Skeletal muscle tissue (tissue), 3 donors: Measurements from ENCODE around the gene SMIM45.

Experiments used
- H3K27ac ChIP-seq: one replicate; pipeline ENCODE4 v1.7.0; 2013; ENCODE audit warnings: mild to moderate bottlenecking, low read depth, low read length, inconsistent platforms
- H3K27me3 ChIP-seq, 3 donors: one replicate each; pipeline ENCODE4 v1.7.0; 2013; ENCODE audit warnings: low read length in 3 of 3; ENCODE audit not compliant: control insufficient read depth in 3 of 3, insufficient read depth in 3 of 3
- H3K36me3 ChIP-seq, 3 donors: one replicate each; pipeline ENCODE4 v1.7.0; 2013; ENCODE audit warnings: low read length in 3 of 3; ENCODE audit not compliant: control insufficient read depth in 3 of 3, insufficient read depth in 3 of 3
- H3K4me1 ChIP-seq, 3 donors: one replicate each; pipeline ENCODE4 v1.7.0; 2013; ENCODE audit warnings: low read length in 3 of 3, mild to moderate bottlenecking in 3 of 3; ENCODE audit not compliant: control insufficient read depth in 3 of 3, insufficient read depth in 3 of 3
- H3K4me3 ChIP-seq, 3 donors: one replicate each; pipeline ENCODE4 v1.7.0; 2013; ENCODE audit warnings: low read length in 3 of 3
- H3K9ac ChIP-seq, 3 donors: one replicate each; pipeline ENCODE4 v1.7.0; 2013; ENCODE audit warnings: low read length in 3 of 3, mild to moderate bottlenecking in 3 of 3, moderate library complexity in 2 of 3, low read depth in 1 of 3
- H3K9me3 ChIP-seq, 3 donors: one replicate each; pipeline ENCODE4 v1.7.0; 2013; ENCODE audit warnings: low read length in 3 of 3; ENCODE audit not compliant: control insufficient read depth in 3 of 3
- donor health status: Osteomylitis.

The SMIM45 gene

DNA sequence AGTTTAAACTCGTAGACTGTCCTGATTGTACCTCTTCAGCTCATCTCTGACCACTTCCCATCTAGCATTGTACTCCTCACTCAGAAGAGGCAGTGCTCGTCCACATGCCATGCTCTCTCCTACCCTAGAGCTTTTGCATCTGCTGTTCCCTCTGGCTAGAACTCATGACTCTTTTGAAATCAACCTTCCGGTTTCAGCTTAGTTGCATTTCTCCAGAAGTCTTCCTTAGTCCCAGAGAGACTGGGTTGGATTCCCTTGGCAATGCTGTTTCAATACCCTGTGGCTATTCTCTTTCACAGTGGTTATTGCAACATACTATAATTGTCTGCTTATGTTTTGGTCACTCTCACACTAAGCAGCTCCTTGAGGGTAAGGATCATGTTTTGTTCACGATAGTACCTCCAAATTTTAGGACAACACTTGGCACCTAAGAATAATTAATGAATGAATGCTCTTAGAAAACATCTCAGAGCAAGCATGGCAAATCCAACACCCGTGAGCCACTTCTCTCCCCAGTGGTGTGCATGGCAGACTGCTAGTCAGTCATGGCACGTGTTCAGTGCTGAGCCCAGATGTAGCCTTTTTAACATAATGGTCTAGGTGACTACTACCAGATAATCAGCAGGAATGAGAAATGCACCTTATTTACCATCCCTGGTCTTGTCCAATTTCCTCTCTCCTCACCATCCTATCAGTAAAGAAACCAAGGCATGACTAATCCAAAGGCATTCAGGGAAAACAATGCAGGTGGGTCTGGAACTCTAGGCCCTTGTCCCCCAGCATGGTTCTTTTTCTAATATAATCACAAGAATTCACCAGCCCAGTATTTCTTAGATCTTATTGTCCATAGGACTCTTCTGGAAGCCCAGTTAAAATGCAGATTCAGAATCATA, 31.8 kb downstream of the SMIM45 start:
- Histone ChIP-seq H3K27ac (no peak overlapping the region), H3K4me1 (peaks cover 4 to 9% (median 4%) of the 10 kb centered on the region in 3 donors), H3K9ac (no peak overlapping the region), H3K36me3 (no peaks in the 10 kb centered on the region), H3K27me3 (peaks cover 4 to 8% (median 4%) of the 10 kb centered on the region in 3 donors), H3K4me3 (no peak overlapping the region), H3K9me3 (no peaks in the 10 kb centered on the region)

DNA sequence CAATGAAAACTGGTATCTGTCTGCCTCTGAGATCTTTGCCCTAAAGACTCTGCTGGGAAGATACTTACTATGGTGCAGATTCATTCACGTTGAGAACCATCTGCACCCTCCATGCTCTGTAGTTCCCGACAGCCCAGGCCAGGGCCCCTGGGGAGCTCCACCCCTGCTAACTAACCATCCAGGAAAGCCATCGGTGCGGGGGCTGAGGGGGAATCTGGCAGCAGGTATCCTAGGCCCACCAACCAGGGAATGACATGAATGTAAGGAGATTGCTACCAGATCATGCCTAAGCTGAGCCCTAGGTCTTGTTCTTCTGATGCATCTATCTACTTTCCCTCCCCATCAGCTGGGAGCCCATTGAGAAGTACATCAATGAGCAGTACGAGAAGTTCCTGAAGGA, 35.3 kb downstream of the SMIM45 start:
- H3K27ac ChIP-seq, result no peak overlapping the region
- no peaks in the 10 kb centered on the region for H3K36me3 ChIP-seq
- H3K9ac ChIP-seq, result no peak overlapping the region
- H3K27me3 ChIP-seq, result peaks cover 3 to 9% (median 4%) of the 10 kb centered on the region in 3 donors
- H3K9me3 ChIP-seq, result no peaks in the 10 kb centered on the region
- peaks cover 4 to 9% (median 4%) of the 10 kb centered on the region in 3 donors for H3K4me1 ChIP-seq
- no peak overlapping the region for H3K4me3 ChIP-seq

DNA sequence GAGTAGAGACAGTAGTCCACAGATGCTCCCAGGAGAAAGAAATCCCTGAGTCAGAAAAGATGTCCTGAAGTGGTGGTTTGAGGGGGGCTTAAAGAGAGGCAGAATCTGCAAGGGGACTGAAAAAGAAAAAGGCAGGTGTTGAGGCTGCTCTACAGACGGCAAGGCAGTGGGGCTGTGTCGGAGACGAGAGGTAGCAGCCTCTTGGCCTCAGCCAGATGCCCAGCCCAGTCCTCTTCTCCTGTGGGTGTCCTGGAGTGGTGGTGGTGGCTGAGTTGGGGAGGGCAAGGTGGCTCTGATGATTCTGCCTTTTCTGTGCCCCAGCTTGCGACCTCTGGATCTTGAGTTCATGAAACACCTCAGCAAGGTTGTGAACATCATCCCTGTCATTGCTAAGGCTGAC, 37.3 kb downstream of the SMIM45 start:
- Histone ChIP-seq H3K4me3 (no peak overlapping the region), H3K9me3 (no peaks in the 10 kb centered on the region), H3K36me3 (no peaks in the 10 kb centered on the region), H3K4me1 (no peaks in the 10 kb centered on the region), H3K27me3 (peaks cover 3 to 9% (median 4%) of the 10 kb centered on the region in 3 donors), H3K9ac (no peak overlapping the region), H3K27ac (no peak overlapping the region)

DNA sequence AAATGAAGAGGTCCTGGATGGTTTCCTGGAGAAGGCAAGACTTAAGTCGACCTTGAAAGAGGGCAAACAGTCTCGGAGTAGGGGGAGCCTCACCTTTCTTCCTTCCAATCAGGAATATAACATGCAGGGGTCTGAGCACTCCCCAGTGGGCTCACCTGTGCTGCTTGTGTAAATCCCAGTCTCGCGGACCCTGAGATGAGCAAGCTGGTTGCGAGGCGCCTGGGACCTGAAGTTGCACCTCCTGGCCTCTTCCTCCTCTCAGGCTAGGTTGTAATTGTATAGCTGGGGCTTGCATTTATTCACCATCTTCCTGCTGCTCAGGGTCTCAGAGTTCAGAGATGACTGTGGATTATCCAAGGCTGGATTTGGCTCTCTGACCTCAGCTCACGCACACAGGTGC, 39.2 kb downstream of the SMIM45 start:
- Histone ChIP-seq H3K4me3 (no peak overlapping the region), H3K36me3 (no peaks in the 10 kb centered on the region), H3K4me1 (no peaks in the 10 kb centered on the region), H3K9ac (no peak overlapping the region), H3K9me3 (no peaks in the 10 kb centered on the region), H3K27ac (no peak overlapping the region), H3K27me3 (peaks cover 3 to 9% (median 4%) of the 10 kb centered on the region in 3 donors)

DNA sequence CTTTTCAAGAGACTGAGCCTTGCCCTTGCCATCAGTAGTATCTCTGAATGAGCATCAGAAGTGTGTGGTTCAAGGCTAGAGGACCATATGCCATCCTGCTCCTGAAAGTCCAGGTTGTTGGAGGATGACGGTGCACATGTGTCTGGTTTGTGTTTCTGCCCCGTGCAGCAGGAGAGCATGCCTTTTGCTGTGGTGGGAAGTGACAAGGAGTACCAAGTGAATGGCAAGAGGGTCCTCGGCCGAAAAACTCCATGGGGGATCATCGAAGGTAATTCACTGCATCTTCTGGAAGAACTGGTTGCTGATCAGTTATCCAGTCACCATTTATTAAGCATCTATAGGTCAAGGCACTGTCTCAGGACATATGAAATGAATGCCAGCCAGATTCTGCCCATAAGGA, 40.5 kb downstream of the SMIM45 start:
- Histone ChIP-seq H3K4me1 (no peaks in the 10 kb centered on the region), H3K27me3 (peaks cover 4 to 18% (median 6%) of the 10 kb centered on the region in 3 donors), H3K4me3 (no peak overlapping the region), H3K36me3 (no peaks in the 10 kb centered on the region), H3K27ac (no peak overlapping the region), H3K9me3 (no peaks in the 10 kb centered on the region), H3K9ac (no peak overlapping the region)

DNA sequence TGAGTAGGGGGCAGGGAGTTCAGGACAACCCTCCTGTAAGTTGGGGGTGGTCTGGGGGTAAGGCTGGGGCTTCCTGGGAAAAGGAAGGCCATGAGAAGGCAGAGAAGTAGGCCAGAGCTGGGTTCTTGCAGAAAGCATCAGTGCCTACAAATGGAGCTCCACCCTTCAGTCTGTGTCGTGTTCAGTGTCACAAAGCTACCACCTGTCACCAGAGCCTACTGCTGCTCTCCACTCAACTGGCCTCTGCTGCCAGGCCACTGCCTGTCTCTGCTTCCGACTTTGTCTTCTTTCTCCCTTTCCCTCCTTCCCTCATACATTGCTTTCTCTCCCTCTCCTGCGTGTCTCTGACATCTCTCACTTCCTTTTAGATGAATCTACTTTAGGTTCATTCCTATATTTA, 43.3 kb downstream of the SMIM45 start:
- H3K4me1 ChIP-seq, result peaks cover 0 to 14% (median 0%) of the 10 kb centered on the region in 3 donors
- H3K27ac ChIP-seq, result no peak overlapping the region

DNA sequence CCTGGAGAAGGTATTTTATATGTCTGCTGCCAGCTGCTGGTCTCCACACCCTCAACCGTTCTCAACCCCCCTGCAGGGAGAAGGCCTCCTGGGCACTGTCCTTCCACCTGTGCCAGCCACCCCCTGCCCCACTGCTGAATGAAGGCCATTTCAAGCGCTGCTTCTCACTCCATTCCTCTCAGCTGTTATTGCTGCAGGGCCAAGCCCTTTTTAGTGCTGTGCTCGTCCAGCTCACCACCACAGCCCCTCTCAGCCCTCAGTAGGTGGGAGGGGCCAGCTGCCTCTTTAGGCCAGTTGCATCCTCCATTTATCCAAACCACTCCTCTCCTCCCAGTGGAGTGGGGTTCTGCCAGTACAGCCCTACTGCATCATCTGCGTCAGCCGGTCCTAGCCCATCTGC, 44.9 kb downstream of the SMIM45 start:
- peaks cover 0 to 14% (median 0%) of the 10 kb centered on the region in 3 donors for H3K4me1 ChIP-seq
- no peak overlapping the region for H3K9ac ChIP-seq
- peaks cover 0 to 14% (median 9%) of the 10 kb centered on the region in 3 donors for H3K27me3 ChIP-seq
- no peaks in the 10 kb centered on the region for H3K9me3 ChIP-seq
- H3K4me3 ChIP-seq, result no peak overlapping the region
- no peak overlapping the region for H3K27ac ChIP-seq
- H3K36me3 ChIP-seq, result no peaks in the 10 kb centered on the region

More for the DNA sequence above, 43.3 kb downstream of the SMIM45 start:
- no peak overlapping the region for H3K9ac ChIP-seq
- H3K27me3 ChIP-seq, result peaks cover 0 to 23% (median 9%) of the 10 kb centered on the region in 3 donors
- no peak overlapping the region for H3K4me3 ChIP-seq
- no peaks in the 10 kb centered on the region for H3K36me3 ChIP-seq
- no peaks in the 10 kb centered on the region for H3K9me3 ChIP-seq

DNA sequence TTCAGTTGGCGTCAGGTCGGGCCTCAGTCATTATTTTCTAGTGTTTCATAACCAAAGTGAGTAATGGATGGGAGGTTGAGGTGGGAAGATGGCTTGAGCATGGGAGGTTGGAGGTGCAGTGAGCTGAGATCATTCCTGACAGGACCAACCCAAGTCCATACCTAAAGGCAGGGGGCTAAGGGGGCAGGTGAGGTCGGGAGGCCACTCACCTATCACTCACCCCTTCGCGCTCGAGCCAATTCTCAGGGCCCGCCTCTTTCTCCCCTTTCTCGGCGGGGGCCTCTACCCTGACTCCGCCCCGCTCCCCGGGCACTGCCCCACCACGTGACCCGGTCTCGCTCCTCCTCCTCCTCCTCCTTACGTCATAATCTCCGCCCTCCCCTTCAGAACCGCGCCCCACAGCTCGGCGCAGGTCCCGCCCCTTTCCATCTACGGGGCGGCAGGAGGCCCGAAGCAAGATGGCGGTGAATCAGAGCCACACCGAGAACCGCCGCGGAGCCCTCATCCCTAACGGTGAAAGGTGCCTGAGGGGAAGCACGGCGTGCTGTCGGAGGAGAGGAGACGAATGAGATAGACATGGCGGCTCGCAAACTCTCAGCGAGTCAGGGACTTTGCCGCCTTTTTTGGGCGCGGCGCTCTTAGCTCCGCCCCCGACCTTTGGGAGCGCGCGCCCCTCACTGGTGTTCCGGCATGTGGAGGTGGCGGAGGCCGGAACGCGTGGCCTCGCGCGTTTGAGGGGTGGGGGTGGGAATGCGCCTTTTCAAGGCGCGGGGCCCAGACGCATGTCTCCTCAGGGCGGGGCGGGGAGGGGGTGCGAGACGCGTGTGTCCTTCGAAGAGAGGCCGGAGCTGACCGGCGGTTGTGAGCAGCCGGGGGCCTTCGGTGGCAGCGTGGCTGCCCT, 46.7 kb downstream of the SMIM45 start, which contains the start of gene WBP2NL:
WBP2NL (plus strand) TSS at position 428 of the 901 bp plus-strand sequence; CDS start at position 459, 31 bp downstream.
- H3K9ac ChIP-seq, result peak within 1 kb of the TSS in 2 of 3 donors; percentile 45 to 56

DNA sequence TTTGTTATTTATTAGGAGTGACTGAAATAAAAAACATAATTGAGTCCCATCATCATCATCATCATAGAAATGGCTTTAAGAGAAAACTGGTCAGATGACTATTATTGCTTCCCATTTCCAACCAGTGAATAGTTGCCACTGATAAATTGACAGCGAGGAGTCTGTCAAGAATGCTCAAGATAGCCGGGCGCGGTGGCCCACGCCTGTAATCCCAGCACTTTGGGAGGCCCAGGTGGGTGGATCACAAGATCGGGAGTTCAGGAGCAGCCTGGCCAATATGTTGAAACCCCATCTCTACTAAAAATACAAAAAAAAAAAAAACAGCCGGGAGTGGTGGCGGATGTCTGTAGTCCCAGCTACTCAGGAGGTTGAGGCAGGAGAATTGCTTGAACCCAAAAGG, 48.5 kb downstream of the SMIM45 start:
- no peaks in the 10 kb centered on the region for H3K36me3 ChIP-seq
- peaks cover 0 to 14% (median 0%) of the 10 kb centered on the region in 3 donors for H3K4me1 ChIP-seq
- H3K27me3 ChIP-seq, result peaks cover 0 to 13% (median 9%) of the 10 kb centered on the region in 3 donors
- H3K4me3 ChIP-seq, result no peak overlapping the region
- no peak overlapping the region for H3K27ac ChIP-seq
- no peaks in the 10 kb centered on the region for H3K9me3 ChIP-seq
- no peak overlapping the region for H3K9ac ChIP-seq

More for the DNA sequence above, 46.7 kb downstream of the SMIM45 start, which contains the start of gene WBP2NL:
- H3K27me3 ChIP-seq, result peaks cover 0 to 13% (median 9%) of the 10 kb centered on the region in 3 donors
- H3K36me3 ChIP-seq, result no peaks in the 10 kb centered on the region
- H3K4me3 ChIP-seq, result peak within 1 kb of the TSS; percentile 57 to 80 (median 75)
- H3K9me3 ChIP-seq, result no peaks in the 10 kb centered on the region
- no peak within 1 kb of the TSS for H3K27ac ChIP-seq
- peaks cover 0 to 14% (median 0%) of the 10 kb centered on the region in 3 donors for H3K4me1 ChIP-seq
